UCSD-AML1 (cell line): ENCODE results near the gene LCMT2.
A peak's percentile ranks its signal among the peaks of the same experiment; 100 is the strongest.

Source experiments
- DNase-seq: peaks from one replicate; lab custom pipeline; 2025; ENCODE audit not compliant: unreplicated experiment; lab: John Stamatoyannopoulos, UW

The LCMT2 gene

GRCh38 chr15:43329960-43330779 is at the start of gene LCMT2:
Gene LCMT2 (minus strand): TSS chr15:43330573. CDS start chr15:43330489, 84 bp downstream.
- DNase-seq, result peak; percentile 84

- DNase-seq, result no peak
Measured at GRCh38 chr15:43378601-43379000, 48.2 kb upstream of the LCMT2 start.

- peak; percentile 14 for DNase-seq
Measured at GRCh38 chr15:43376017-43376705, 45.8 kb upstream of the LCMT2 start.

- peak; percentile 88 for DNase-seq
Measured at GRCh38 chr15:43370975-43371974, 40.9 kb upstream of the LCMT2 start, which contains the start of the genes TUBGCP4 and ZSCAN29. Gene TUBGCP4 (plus strand): TSS chr15:43371101. CDS start chr15:43371355, 254 bp downstream. Gene ZSCAN29 (minus strand): TSS chr15:43371043. CDS start chr15:43369913, 1,130 bp downstream.

GRCh38 chr15:43370310-43370974 is 40.1 kb upstream of the LCMT2 start:
- DNase-seq, result peak; percentile 48

- DNase-seq, result no peak
Measured at GRCh38 chr15:43361313-43361903, 31.0 kb upstream of the LCMT2 start.

GRCh38 chr15:43360821-43361220 is 30.4 kb upstream of the LCMT2 start:
- DNase-seq, result no peak

- DNase-seq, result no peak
Measured at GRCh38 chr15:43352693-43353382, 22.5 kb upstream of the LCMT2 start.

- no peak for DNase-seq
Measured at GRCh38 chr15:43347114-43347513, 16.7 kb upstream of the LCMT2 start.

GRCh38 chr15:43346305-43346704 is 15.9 kb upstream of the LCMT2 start:
- DNase-seq, result peak; percentile 54

- no peak for DNase-seq
Measured at GRCh38 chr15:43330780-43331087, 361 bp upstream of the LCMT2 start.

GRCh38 chr15:43329217-43329959 is 985 bp downstream of the LCMT2 start:
- DNase-seq, result no peak

- DNase-seq, result no peak
Measured at GRCh38 chr15:43325039-43325684, 5.2 kb downstream of the LCMT2 start.

GRCh38 chr15:43318990-43319771 is 11.2 kb downstream of the LCMT2 start:
- no peak for DNase-seq

- DNase-seq, result no peak
Measured at GRCh38 chr15:43317566-43318184, 12.7 kb downstream of the LCMT2 start.

GRCh38 chr15:43316971-43317346 is 13.4 kb downstream of the LCMT2 start:
- DNase-seq, result no peak
